DOHH2 (cell line): Measurements from ENCODE around the gene GRM4.

Experiments
- H3F3A ChIP-seq: fragments of 200-600 bp; sonication (generic), shearing (Covaris generic); 2 replicates; pipeline ENCODE4 v1.6.0; 2016; ENCODE audit warnings: antibody characterized with exemption, mild to moderate bottlenecking; ENCODE audit not compliant: control insufficient read depth, insufficient read depth
- H3K27ac ChIP-seq: fragments of 200-600 bp; sonication (generic); 2 replicates; pipeline ENCODE4 v1.5.1; 2014; ENCODE audit warnings: low read depth, mild to moderate bottlenecking, low read length, moderate library complexity
- H3K27me3 ChIP-seq: fragments of 200-600 bp; sonication (generic); 2 replicates; pipeline ENCODE4 v1.6.1; 2014; ENCODE audit warnings: mild to moderate bottlenecking, low read length, mixed read lengths; ENCODE audit not compliant: control insufficient read depth
- H3K36me3 ChIP-seq: fragments of 200-600 bp; sonication (generic); 2 replicates; pipeline ENCODE4 v1.6.1; 2014; ENCODE audit warnings: mild to moderate bottlenecking, low read length, moderate library complexity, mixed read lengths; ENCODE audit not compliant: control insufficient read depth
- H3K4me1 ChIP-seq: fragments of 200-600 bp; sonication (generic); 2 replicates; pipeline ENCODE4 v1.6.1; 2014; ENCODE audit warnings: mild to moderate bottlenecking, low read length, mixed read lengths; ENCODE audit not compliant: control insufficient read depth
- H3K4me2 ChIP-seq: fragments of 200-600 bp; sonication (generic); 2 replicates; pipeline ENCODE4 v1.6.0; 2014; ENCODE audit warnings: mild to moderate bottlenecking, low read length, moderate library complexity
- H3K4me3 ChIP-seq: fragments of 200-600 bp; sonication (generic); 2 replicates; pipeline ENCODE4 v1.5.1; 2014; ENCODE audit warnings: mild to moderate bottlenecking, low read length, mixed read lengths
- H3K79me2 ChIP-seq: fragments of 200-600 bp; sonication (generic); 2 replicates; pipeline ENCODE4 v1.6.1; 2014; ENCODE audit warnings: mild to moderate bottlenecking, low read length, mixed read lengths; ENCODE audit not compliant: control insufficient read depth
- H3K9me2 ChIP-seq: fragments of 200-600 bp; sonication (generic); replicated peaks from 2 replicates; pipeline ENCODE4 v1.6.1; 2014; ENCODE audit warnings: mild to moderate bottlenecking, low read length, mixed read lengths; ENCODE audit not compliant: control insufficient read depth
- H3K9me3 ChIP-seq: fragments of 200-600 bp; sonication (generic); 2 replicates; pipeline ENCODE4 v1.6.1; 2014; ENCODE audit warnings: antibody characterized with exemption, low read length, mixed read lengths; ENCODE audit not compliant: control insufficient read depth, insufficient read depth
- H4K20me1 ChIP-seq: fragments of 200-600 bp; sonication (generic); 2 replicates; pipeline ENCODE4 v1.6.0; 2014; ENCODE audit warnings: low read depth, mild to moderate bottlenecking, antibody characterized with exemption, low read length, moderate library complexity; ENCODE audit not compliant: control insufficient read depth, insufficient read depth
- CTCF ChIP-seq: fragments of 200-600 bp; sonication (generic); IDR thresholded peaks from one replicate; pipeline ENCODE4 v1.5.1; 2014; ENCODE audit warnings: antibody characterized with exemption, mild to moderate bottlenecking, low read depth, low read length; ENCODE audit not compliant: poor library complexity, severe bottlenecking
- EZH2phosphoT487 ChIP-seq: fragments of 200-600 bp; sonication (generic); IDR thresholded peaks from 2 replicates; pipeline ENCODE4 v1.6.1; 2017; ENCODE audit warnings: borderline replicate concordance, mild to moderate bottlenecking, antibody characterized with exemption, low read length, moderate library complexity, mixed read lengths

GRM4 gene

GRCh38 chr6:34041385-34041784 lies 104.5 kb downstream of the GRM4 start:
- no peak overlapping the region for H3K4me3 ChIP-seq
- H3K4me1 ChIP-seq = peaks cover 3% of the 10 kb centered on the region; the same call in 1 of the 2 replicates
- H3F3A ChIP-seq = no peaks in the 10 kb centered on the region
- no peak overlapping the region for H3K27ac ChIP-seq
- no peaks in the 10 kb centered on the region for H3K9me2 ChIP-seq
- H3K36me3 ChIP-seq = no peaks in the 10 kb centered on the region
- TF ChIP-seq EZH2phosphoT487 (no peak), CTCF (no peak)
- peaks cover 7% of the 10 kb centered on the region; the same call in 1 of the 2 replicates for H3K27me3 ChIP-seq
- H3K4me2 ChIP-seq = no peak overlapping the region
- peaks cover 4% of the 10 kb centered on the region; the same call in 1 of the 2 replicates for H3K9me3 ChIP-seq
- H4K20me1 ChIP-seq = no peaks in the 10 kb centered on the region
- H3K79me2 ChIP-seq = no peaks in the 10 kb centered on the region

- TF ChIP-seq CTCF (no peak), EZH2phosphoT487 (no peak)
- Histone ChIP-seq H3K4me3 (no peak overlapping the region), H3K36me3 (no peaks in the 10 kb centered on the region), H3K79me2 (no peaks in the 10 kb centered on the region), H4K20me1 (no peaks in the 10 kb centered on the region), H3K4me1 (peaks cover 3% of the 10 kb centered on the region; the same call in 1 of the 2 replicates), H3K9me2 (no peaks in the 10 kb centered on the region), H3K27me3 (peaks cover 7% of the 10 kb centered on the region; the same call in 1 of the 2 replicates), H3F3A (no peaks in the 10 kb centered on the region), H3K4me2 (no peak overlapping the region), H3K9me3 (peaks cover 4% of the 10 kb centered on the region; the same call in 1 of the 2 replicates), H3K27ac (no peak overlapping the region)
These were observed 105.9 kb downstream of the GRM4 start for GRCh38 chr6:34039943-34040342.

GRCh38 chr6:34037151-34037550 lies 108.7 kb downstream of the GRM4 start:
- H4K20me1 ChIP-seq = no peaks in the 10 kb centered on the region
- no peaks in the 10 kb centered on the region for H3K36me3 ChIP-seq
- H3K27ac ChIP-seq = no peak overlapping the region
- H3K27me3 ChIP-seq = peaks cover 7% of the 10 kb centered on the region; the same call in 1 of the 2 replicates
- no peak overlapping the region for H3K4me2 ChIP-seq
- peaks cover 1% of the 10 kb centered on the region for H3K4me1 ChIP-seq
- no peaks in the 10 kb centered on the region for H3K9me3 ChIP-seq
- H3K79me2 ChIP-seq = no peaks in the 10 kb centered on the region
- no peak for TF ChIP-seq CTCF
- TF ChIP-seq EZH2phosphoT487 = no peak
- no peaks in the 10 kb centered on the region for H3K9me2 ChIP-seq
- no peak overlapping the region for H3K4me3 ChIP-seq
- no peaks in the 10 kb centered on the region for H3F3A ChIP-seq
